22Rv1 (cell line): ENCODE data around the gene ADSS2.

Experiments
- ZFX ChIP-seq: fragments of 450-650 bp; IDR thresholded peaks from 2 replicates; pipeline ENCODE4 v1.6.1; 2017; ENCODE audit warnings: antibody characterized with exemption, borderline replicate concordance
- TF ChIP-seq, protein P1 (sequence below): fragments of 450-650 bp; IDR thresholded peaks from 2 replicates; pipeline ENCODE4 v1.5.1; 2017; ENCODE audit warnings: mild to moderate bottlenecking

DNA sequence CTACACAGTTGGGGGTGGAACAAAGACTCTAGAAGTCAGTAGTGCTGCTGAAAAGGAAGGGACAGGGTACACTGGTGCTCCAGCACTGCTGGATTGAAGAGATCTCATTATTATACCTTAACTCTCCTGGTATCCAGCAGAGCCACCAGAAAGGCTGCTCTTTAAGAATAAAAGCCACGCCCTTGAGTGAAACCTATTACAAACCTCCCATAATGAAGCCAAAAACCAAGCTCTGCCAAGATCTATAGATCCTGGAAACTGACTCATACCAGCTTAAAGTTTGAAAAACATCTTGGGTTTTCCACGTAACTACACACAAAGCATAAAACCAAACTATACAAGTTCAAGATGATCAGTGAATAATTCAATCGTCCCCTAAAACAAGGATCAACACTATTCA lies 38.0 kb downstream of the ADSS2 start:
- TF ChIP-seq, protein P1, sequence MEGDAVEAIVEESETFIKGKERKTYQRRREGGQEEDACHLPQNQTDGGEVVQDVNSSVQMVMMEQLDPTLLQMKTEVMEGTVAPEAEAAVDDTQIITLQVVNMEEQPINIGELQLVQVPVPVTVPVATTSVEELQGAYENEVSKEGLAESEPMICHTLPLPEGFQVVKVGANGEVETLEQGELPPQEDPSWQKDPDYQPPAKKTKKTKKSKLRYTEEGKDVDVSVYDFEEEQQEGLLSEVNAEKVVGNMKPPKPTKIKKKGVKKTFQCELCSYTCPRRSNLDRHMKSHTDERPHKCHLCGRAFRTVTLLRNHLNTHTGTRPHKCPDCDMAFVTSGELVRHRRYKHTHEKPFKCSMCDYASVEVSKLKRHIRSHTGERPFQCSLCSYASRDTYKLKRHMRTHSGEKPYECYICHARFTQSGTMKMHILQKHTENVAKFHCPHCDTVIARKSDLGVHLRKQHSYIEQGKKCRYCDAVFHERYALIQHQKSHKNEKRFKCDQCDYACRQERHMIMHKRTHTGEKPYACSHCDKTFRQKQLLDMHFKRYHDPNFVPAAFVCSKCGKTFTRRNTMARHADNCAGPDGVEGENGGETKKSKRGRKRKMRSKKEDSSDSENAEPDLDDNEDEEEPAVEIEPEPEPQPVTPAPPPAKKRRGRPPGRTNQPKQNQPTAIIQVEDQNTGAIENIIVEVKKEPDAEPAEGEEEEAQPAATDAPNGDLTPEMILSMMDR: no peak
- no peak for TF ChIP-seq ZFX
